HG03432 (cell line): Measurements from ENCODE around the gene NDUFA3.

Experiments used
- ATAC-seq: cut with Tn5 transposase; IDR thresholded peaks from one replicate; pipeline ENCODE4 v1.9.1; 2021; ENCODE audit warnings: mild to moderate bottlenecking, moderate library complexity; ENCODE audit not compliant: unreplicated experiment

Gene NDUFA3

GRCh38 chr19:54137699-54138488 is 35.2 kb downstream of the NDUFA3 start, which contains the start of gene CNOT3:
CNOT3 (plus strand) TSS chr19:54137762; CDS start chr19:54142979, 5,217 bp downstream.
- ATAC-seq = no peak

- no peak for ATAC-seq
These were observed 36.0 kb downstream of the NDUFA3 start for GRCh38 chr19:54138489-54139256.

GRCh38 chr19:54141356-54141755 is 38.7 kb downstream of the NDUFA3 start:
- ATAC-seq = no peak

GRCh38 chr19:54142166-54142780 is 39.6 kb downstream of the NDUFA3 start:
- ATAC-seq = no peak

GRCh38 chr19:54145541-54146158 is 43.0 kb downstream of the NDUFA3 start:
- no peak for ATAC-seq

GRCh38 chr19:54147676-54148075 is 45.0 kb downstream of the NDUFA3 start:
- ATAC-seq = no peak

- ATAC-seq = no peak
These were observed 45.5 kb downstream of the NDUFA3 start for GRCh38 chr19:54148158-54148557.

GRCh38 chr19:54149021-54149812 is 46.6 kb downstream of the NDUFA3 start:
- no peak for ATAC-seq

GRCh38 chr19:54151362-54152035 is 48.8 kb downstream of the NDUFA3 start:
- ATAC-seq = no peak

- no peak for ATAC-seq
These were observed 49.6 kb downstream of the NDUFA3 start for GRCh38 chr19:54152267-54152666.

- ATAC-seq = no peak
These were observed 50.3 kb downstream of the NDUFA3 start for GRCh38 chr19:54152878-54153524.

- ATAC-seq = no peak
These were observed 51.2 kb downstream of the NDUFA3 start for GRCh38 chr19:54153731-54154326.

GRCh38 chr19:54154603-54155345 is 52.1 kb downstream of the NDUFA3 start:
- no peak for ATAC-seq

- no peak for ATAC-seq
These were observed 53.0 kb downstream of the NDUFA3 start for GRCh38 chr19:54155694-54156093.

- ATAC-seq = no peak
These were observed 53.8 kb downstream of the NDUFA3 start for GRCh38 chr19:54156490-54156889.

- no peak for ATAC-seq
These were observed 54.3 kb downstream of the NDUFA3 start for GRCh38 chr19:54156953-54157352.
